GM12891 (cell line): ENCODE measurements around the gene NR2E3.

ENCODE experiments used
- PAX5 ChIP-seq: IDR thresholded peaks from 2 replicates; pipeline ENCODE4 v1.6.1; 2011; ENCODE audit warnings: low read length, moderate library complexity, mild to moderate bottlenecking; ENCODE audit not compliant: insufficient read depth, severe bottlenecking
- POLR2A ChIP-seq: IDR thresholded peaks from 2 replicates; pipeline ENCODE4 v1.6.1; 2011; ENCODE audit warnings: low read depth, low read length, control low read depth
- POLR2AphosphoS5 ChIP-seq: IDR thresholded peaks from 2 replicates; pipeline ENCODE4 v1.6.1; 2011; ENCODE audit warnings: low read depth, low read length, control low read depth
- POU2F2 ChIP-seq: IDR thresholded peaks from 2 replicates; pipeline ENCODE4 v1.6.1; 2011; ENCODE audit warnings: low read depth, mild to moderate bottlenecking, control low read depth, low read length, moderate library complexity
- TAF1 ChIP-seq: IDR thresholded peaks from 2 replicates; pipeline ENCODE4 v1.6.1; 2011; ENCODE audit warnings: low read depth, low read length, control low read depth

- TF ChIP-seq POLR2A (no peak), POU2F2 (no peak), POLR2AphosphoS5 (no peak), PAX5 (no peak), TAF1 (no peak)
These were observed 48.7 kb upstream of the NR2E3 start for GRCh38 chr15:71761649-71762048.
